K562 (cell line): ENCODE data around the gene RAPGEF5. TPM values are rescaled to one million over a fixed set of nuclear protein-coding genes. Genes with fewer than 3 reads are reported as not detected.

Experiments
- ATAC-seq: fragments of 200-7000 bp; cut with Tn5 transposase; 3 replicates; pipeline ENCODE4 v1.9.1; 2020; ENCODE audit warnings: moderate library complexity
- BruUV-seq: library from RNA; stranded (reverse); fragments of 400-500 nt; replicated peaks from 2 replicates; lab custom pipeline; 2021; lab: Mats Ljungman, UMichigan
- CTCF ChIA-PET: fragments of 300-600 bp; formaldehyde crosslinking; extraction: SDS; loops from one replicate; lab custom pipeline; 2021; ENCODE audit warnings: low intra/inter-chr PET ratio; lab: Yijun Ruan, JAX
- POLR2A ChIA-PET: fragments of 300-600, 350-650 bp; sonication (Branson Sonifier 250); formaldehyde crosslinking; extraction: SDS; loops from one replicate; lab custom pipeline; 2021; ENCODE audit warnings: antibody characterized with exemption, inconsistent platforms; lab: Yijun Ruan, JAX
- DNase-seq, 4 experiments: peaks; one replicate each; pipeline versions ENCODE4 v3.0.0 to v3.0.0-alpha.2; 2011 to 2018; ENCODE audit warnings: low spot score in 3 of 4, mixed read lengths in 3 of 4; ENCODE audit errors: extremely low read depth in 1 of 4
- FAIRE-seq: peaks from 2 replicates; lab custom pipeline; 2011; peaks lifted over from hg19 to GRCh38; lab: Jason Lieb, UNC
- H2AFZ ChIP-seq: 2 replicates; pipeline ENCODE4 v1.6.0; 2011; ENCODE audit warnings: low read depth, low read length, control low read depth, inconsistent platforms
- H3K27ac ChIP-seq: fragments of 200-600 bp; 3 replicates; pipeline ENCODE4 v1.8.0; 2011; ENCODE audit warnings: low read depth, mild to moderate bottlenecking, control low read depth, inconsistent platforms, low read length, moderate library complexity, mixed read lengths; ENCODE audit errors: extremely low read depth
- H3K27me3 ChIP-seq, 2 experiments: fragments of 300-600 bp in 1 of 2; 2 replicates in 1 of 2; 3 replicates in 1 of 2; pipeline versions ENCODE4 v1.6.0 to v1.8.0; 2011; ENCODE audit warnings: inconsistent platforms in 2 of 2, low read length in 2 of 2, mild to moderate bottlenecking in 1 of 2, mixed read lengths in 1 of 2, moderate library complexity in 1 of 2; ENCODE audit not compliant: control insufficient read depth in 2 of 2, insufficient read depth in 2 of 2
- H3K36me3 ChIP-seq: fragments of 300-600 bp; 3 replicates; pipeline ENCODE4 v1.8.0; 2011; ENCODE audit warnings: mild to moderate bottlenecking, low read length, inconsistent platforms; ENCODE audit not compliant: control insufficient read depth, insufficient read depth
- H3K4me1 ChIP-seq, 2 experiments: fragments of 200-600 bp in 1 of 2; replicated peaks in 1 of 2; 2 replicates in 1 of 2; 3 replicates in 1 of 2; pipeline versions ENCODE4 v1.5.1 to v1.8.0; 2011; ENCODE audit warnings: inconsistent platforms in 2 of 2, low read length in 2 of 2, mild to moderate bottlenecking in 1 of 2, mixed read lengths in 1 of 2, moderate library complexity in 1 of 2; ENCODE audit not compliant: control insufficient read depth in 2 of 2, insufficient read depth in 2 of 2
- H3K4me2 ChIP-seq: 2 replicates; pipeline ENCODE4 v1.6.1; 2011; ENCODE audit warnings: low read length, control low read depth, inconsistent platforms, mixed read lengths; ENCODE audit not compliant: insufficient read depth
- H3K4me3 ChIP-seq: fragments of 200-600 bp; sonication (generic), shearing (Covaris generic); 2 replicates; pipeline ENCODE4 v1.5.1; 2016; ENCODE audit warnings: control low read depth, inconsistent platforms
- H3K79me2 ChIP-seq: fragments of 200-600 bp; 3 replicates; pipeline ENCODE4 v1.8.0; 2011; ENCODE audit warnings: low read length, inconsistent platforms; ENCODE audit not compliant: control insufficient read depth, insufficient read depth
- H3K9ac ChIP-seq, 2 experiments: 2 replicates each; pipeline versions ENCODE4 v1.6.0 to v1.6.1; 2011; ENCODE audit warnings: low read depth in 2 of 2, low read length in 2 of 2, control low read depth in 1 of 2, inconsistent platforms in 1 of 2, mild to moderate bottlenecking in 1 of 2, mixed read lengths in 1 of 2; ENCODE audit not compliant: insufficient read depth in 1 of 2
- H3K9me1 ChIP-seq: one replicate; pipeline ENCODE4 v1.6.0; 2011; ENCODE audit warnings: inconsistent platforms, mild to moderate bottlenecking, low read length, moderate library complexity; ENCODE audit not compliant: control insufficient read depth, insufficient read depth
- H3K9me3 ChIP-seq: replicated peaks from 2 replicates; pipeline ENCODE4 v1.5.1; 2011; ENCODE audit warnings: low read depth, low read length, inconsistent platforms; ENCODE audit not compliant: control insufficient read depth, insufficient read depth
- H4K20me1 ChIP-seq: replicated peaks from 2 replicates; pipeline ENCODE4 v1.6.1; 2011; ENCODE audit warnings: low read length, inconsistent platforms, mixed read lengths; ENCODE audit not compliant: control insufficient read depth, insufficient read depth
- ADNP ChIP-seq: fragments of 200-800 bp; sonication (Bioruptor generic); IDR thresholded peaks from 2 replicates; pipeline ENCODE4 v1.6.1; 2016; ENCODE audit warnings: missing genetic modification characterization, missing compliant biosample characterization
- ARID1B ChIP-seq: fragments of 450-650 bp; IDR thresholded peaks from 2 replicates; pipeline ENCODE4 v1.6.1; 2016; ENCODE audit warnings: antibody characterized with exemption, mild to moderate bottlenecking, inconsistent platforms
- ATF7 ChIP-seq: fragments of 450-650 bp; IDR thresholded peaks from 2 replicates; pipeline ENCODE4 v1.7.1; 2014; ENCODE audit warnings: mild to moderate bottlenecking, moderate library complexity
- FOXA1 ChIP-seq: fragments of 450-650 bp; IDR thresholded peaks from 2 replicates; pipeline ENCODE4 v1.6.1; 2016; ENCODE audit warnings: mild to moderate bottlenecking, borderline replicate concordance
- JUN ChIP-seq, 2 experiments: sonication (generic) in 1 of 2; formaldehyde crosslinking in 1 of 2; IDR thresholded peaks; 2 replicates each; pipeline versions ENCODE4 v1.6.1 to v1.8.0; 2012 to 2022; ENCODE audit warnings: borderline replicate concordance in 2 of 2, mild to moderate bottlenecking in 2 of 2, improper control_type of control experiment in 1 of 2, low read depth in 1 of 2, low read length in 1 of 2, missing genetic modification reagents in 1 of 2
- KLF1 ChIP-seq: fragments of 450-650 bp; IDR thresholded peaks from 2 replicates; pipeline ENCODE4 v1.6.1; 2016; ENCODE audit warnings: missing genetic modification characterization, missing compliant biosample characterization
- MTA2 ChIP-seq: fragments of 450-650 bp; IDR thresholded peaks from 2 replicates; pipeline ENCODE4 v1.6.1; 2016; ENCODE audit warnings: low read depth
- RFX1 ChIP-seq: fragments of 450-650 bp; IDR thresholded peaks from 2 replicates; pipeline ENCODE4 v1.6.1; 2016; ENCODE audit warnings: mild to moderate bottlenecking, moderate library complexity
- SMARCA4 ChIP-seq: fragments of 450-650 bp; IDR thresholded peaks from 2 replicates; pipeline ENCODE4 v1.6.1; 2016
- ZFX ChIP-seq: sonication (generic); formaldehyde crosslinking; IDR thresholded peaks from 2 replicates; pipeline ENCODE4 v1.8.0; 2022; ENCODE audit warnings: mild to moderate bottlenecking, missing genetic modification reagents, moderate library complexity
- ZKSCAN8 ChIP-seq: fragments of 200-800 bp; sonication (Bioruptor generic); IDR thresholded peaks from 2 replicates; pipeline ENCODE4 v1.6.1; 2016; ENCODE audit warnings: missing genetic modification characterization, missing compliant biosample characterization
- ZZZ3 ChIP-seq: fragments of 450-650 bp; IDR thresholded peaks from 2 replicates; pipeline ENCODE4 v1.6.1; 2016; ENCODE audit warnings: antibody characterized with exemption, mild to moderate bottlenecking, moderate library complexity
- WGBS: fragments of 100-300 bp; shearing (Covaris generic); methylation state at CpG from one replicate; pipeline ENCODE4 v1.1.6; 2016; ENCODE audit warnings: low coverage, mixed read lengths; ENCODE audit not compliant: insufficient coverage; ENCODE audit errors: missing lambda C conversion rate; 5-methylcytosine and 5-hydroxymethylcytosine counted together
- in situ Hi-C: fragments of 300-500 bp; cut with MboI; formaldehyde crosslinking; loops from 4 replicates; pipeline ENCODE4 v1.15.0; 2018; ENCODE audit warnings: inconsistent platforms, mixed read lengths
- intact Hi-C: fragments of 100-400 bp; cut with micrococcal nuclease; formaldehyde crosslinking; loops from 2 replicates; pipeline ENCODE4 v1.14.2; 2022
- polyA plus RNA-seq, 8 experiments: library from polyadenylated mRNA; depleted of rRNA in 4 of 8; stranded (reverse) in 5 of 8; unstranded in 3 of 8; fragments of >200 nt; fragmentation: Nextera tagmentation in 2 of 8; fragmentation: Illumina TruSeq in 1 of 8; extraction: Ambion mirVana in 2 of 8; extraction: Trizol in 1 of 8; gene quantifications; 2 replicates each; pipeline versions ENCODE4 v1.2.1 to v1.2.3, GENCODE V29; 2011 to 2014; ENCODE audit warnings: inconsistent platforms in 1 of 8, missing spikeins in 1 of 8
- total RNA-seq, 7 experiments: library from RNA; depleted of rRNA in 6 of 7; stranded (reverse); fragments of >200 nt in 6 of 7; fragmentation: Illumina TruSeq in 2 of 7; extraction: Trizol in 2 of 7; gene quantifications; 2 replicates each; pipeline versions ENCODE4 v1.2.1 to v1.2.3, GENCODE V29; 2011 to 2021; ENCODE audit warnings: low replicate concordance in 1 of 7
- TF ChIP-seq, protein P1 (sequence below): fragments of 450-650 bp; IDR thresholded peaks from 2 replicates; pipeline ENCODE4 v1.6.1; 2016; ENCODE audit warnings: antibody characterized with exemption
- TF ChIP-seq, protein P2 (sequence below): sonication (generic); formaldehyde crosslinking; IDR thresholded peaks from 2 replicates; pipeline ENCODE4 v1.8.0; 2022; ENCODE audit warnings: missing genetic modification reagents, mild to moderate bottlenecking, moderate library complexity, borderline replicate concordance
- TF ChIP-seq, protein P3 (sequence below): sonication (generic); IDR thresholded peaks from 2 replicates; pipeline ENCODE4 v1.6.1; 2016

RAPGEF5 gene
- total and polyA plus RNA-seq, 9 of the 15 experiments (the other 6 are each of a cell fraction or from before 2014, with no cell fraction given), result 0.39 to 2.0 (median 1.1) TPM

DNA sequence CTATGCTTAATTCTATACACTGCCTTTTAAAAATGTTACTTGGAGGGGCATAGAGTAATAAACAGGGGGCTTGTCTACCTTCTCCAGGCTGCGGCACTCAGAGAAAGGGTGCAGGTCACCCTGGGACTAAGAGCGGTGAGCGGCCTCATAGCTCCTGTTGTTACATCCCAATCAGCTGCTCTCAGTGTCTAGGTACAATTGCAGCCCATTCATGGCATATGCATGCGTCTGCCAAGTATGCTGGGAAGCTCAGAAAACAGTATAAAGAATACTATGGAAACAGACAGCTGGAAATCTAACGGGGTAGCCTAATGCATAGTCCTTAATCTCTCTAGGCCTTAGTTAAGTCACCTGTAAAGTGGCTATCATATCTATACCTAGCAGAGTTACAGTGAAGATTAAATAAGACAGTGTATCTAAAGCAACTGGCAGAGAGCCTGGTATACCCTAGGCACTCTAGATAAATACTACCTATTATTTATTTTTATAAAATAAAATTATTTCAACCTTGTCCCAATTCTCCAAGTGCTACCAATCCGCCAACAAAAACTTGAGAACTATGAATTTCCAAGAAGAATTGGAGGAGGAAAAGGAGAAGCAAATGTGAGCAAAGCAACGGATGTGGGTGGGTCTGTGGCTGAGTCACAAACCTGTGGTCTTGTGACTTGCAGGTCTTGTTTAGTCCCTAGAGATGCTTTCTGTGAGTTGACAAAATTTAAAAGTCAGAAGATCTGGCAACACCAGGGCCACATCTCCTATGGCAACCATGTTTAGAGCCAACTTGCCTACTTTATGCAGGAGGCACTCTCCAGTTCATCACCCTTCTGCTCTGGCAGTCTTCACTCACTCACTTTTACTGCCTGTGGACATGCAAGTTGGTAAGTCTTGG is 183.0 kb downstream of the RAPGEF5 start:
- Histone ChIP-seq H3K27me3 (no peaks in the 10 kb centered on the region), H3K4me3 (no peak overlapping the region), H3K4me1 (peaks cover 3 to 16% of the 10 kb centered on the region in 2 experiments; a peak in 3 of 5 replicates), H3K36me3 (no peaks in the 10 kb centered on the region), H3K9me1 (no peaks in the 10 kb centered on the region), H3K27ac (peak overlapping the region; percentile 65; the same call in 2 of the 3 replicates), H3K4me2 (peak overlapping the region; percentile 56; the same call in 1 of the 2 replicates), H2AFZ (peak overlapping the region; percentile 35; the same call in 1 of the 2 replicates), H3K9ac (no peak overlapping the region), H4K20me1 (no peaks in the 10 kb centered on the region), H3K9me3 (no peaks in the 10 kb centered on the region), H3K79me2 (no peaks in the 10 kb centered on the region)
- ChIA-PET CTCF (no interaction called here), POLR2A (interaction anchor here (0.6 to 1.2 kb wide), 4 partner anchors 11 to 33 kb away, joined by 3 to 7 read pairs (median 3); no protein-coding TSS in a partner anchor)
- peak; percentile 16 to 67 (median 39) for DNase-seq
- peak; percentile 82 for FAIRE-seq
- peak; percentile 89 for ATAC-seq
- WGBS, result 36% methylated on average over 7 of the region's 7 CpGs
- no TSS peak for BruUV-seq
- intact Hi-C loops, result no loop called here
- in situ Hi-C loops, result no loop called here
- TF ChIP-seq, protein P1, sequence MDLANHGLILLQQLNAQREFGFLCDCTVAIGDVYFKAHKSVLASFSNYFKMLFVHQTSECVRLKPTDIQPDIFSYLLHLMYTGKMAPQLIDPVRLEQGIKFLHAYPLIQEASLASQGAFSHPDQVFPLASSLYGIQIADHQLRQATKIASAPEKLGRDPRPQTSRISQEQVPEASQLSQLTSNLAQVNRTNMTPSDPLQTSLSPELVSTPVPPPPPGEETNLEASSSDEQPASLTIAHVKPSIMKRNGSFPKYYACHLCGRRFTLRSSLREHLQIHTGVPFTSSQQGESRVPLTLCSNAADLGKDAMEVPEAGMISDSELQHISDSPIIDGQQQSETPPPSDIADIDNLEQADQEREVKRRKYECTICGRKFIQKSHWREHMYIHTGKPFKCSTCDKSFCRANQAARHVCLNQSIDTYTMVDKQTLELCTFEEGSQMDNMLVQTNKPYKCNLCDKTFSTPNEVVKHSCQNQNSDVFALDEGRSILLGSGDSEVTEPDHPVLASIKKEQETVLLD, result no peak
- TF ChIP-seq ZFX (CRISPR knock-in tag) (peak; percentile 43; the same call in 1 of the 2 replicates), FOXA1 (no peak), SMARCA4 (peak; percentile 47; the same call in 1 of the 2 replicates), ZZZ3 (no peak), RFX1 (peak; percentile 83), ADNP (tag) (0 out of 2 replicates have a peak, but pooled peaks have one; percentile 53), KLF1 (tag) (no peak), ARID1B (peak; percentile 49; the same call in 1 of the 2 replicates), JUN (IDR thresholded peaks at IDR 0.05; ENCODE audit: borderline replicate concordance, low read depth, low read length) (0 out of 2 replicates have a peak, but pooled peaks have one; percentile 57), JUN (CRISPR knock-in tag; IDR thresholded peaks at IDR 0.05; ENCODE audit: borderline replicate concordance) (no peak), ZKSCAN8 (CRISPR knock-in tag) (0 out of 2 replicates have a peak, but pooled peaks have one; percentile 58), ATF7 (0 out of 2 replicates have a peak, but pooled peaks have one; percentile 12), MTA2 (no peak)
- TF ChIP-seq, protein P2, sequence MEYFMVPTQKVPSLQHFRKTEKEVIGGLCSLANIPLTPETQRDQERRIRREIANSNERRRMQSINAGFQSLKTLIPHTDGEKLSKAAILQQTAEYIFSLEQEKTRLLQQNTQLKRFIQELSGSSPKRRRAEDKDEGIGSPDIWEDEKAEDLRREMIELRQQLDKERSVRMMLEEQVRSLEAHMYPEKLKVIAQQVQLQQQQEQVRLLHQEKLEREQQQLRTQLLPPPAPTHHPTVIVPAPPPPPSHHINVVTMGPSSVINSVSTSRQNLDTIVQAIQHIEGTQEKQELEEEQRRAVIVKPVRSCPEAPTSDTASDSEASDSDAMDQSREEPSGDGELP (CRISPR knock-in tag), result 0 out of 2 replicates have a peak, but pooled peaks have one; percentile 17
- TF ChIP-seq, protein P3, sequence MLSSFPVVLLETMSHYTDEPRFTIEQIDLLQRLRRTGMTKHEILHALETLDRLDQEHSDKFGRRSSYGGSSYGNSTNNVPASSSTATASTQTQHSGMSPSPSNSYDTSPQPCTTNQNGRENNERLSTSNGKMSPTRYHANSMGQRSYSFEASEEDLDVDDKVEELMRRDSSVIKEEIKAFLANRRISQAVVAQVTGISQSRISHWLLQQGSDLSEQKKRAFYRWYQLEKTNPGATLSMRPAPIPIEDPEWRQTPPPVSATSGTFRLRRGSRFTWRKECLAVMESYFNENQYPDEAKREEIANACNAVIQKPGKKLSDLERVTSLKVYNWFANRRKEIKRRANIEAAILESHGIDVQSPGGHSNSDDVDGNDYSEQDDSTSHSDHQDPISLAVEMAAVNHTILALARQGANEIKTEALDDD, result peak; percentile 70
